GM12801 (cell line): ENCODE measurements around the gene HEMK1.

Source experiments
- CTCF ChIP-seq: IDR thresholded peaks from one replicate; pipeline ENCODE4 v1.5.1; 2011; ENCODE audit warnings: control low read depth; ENCODE audit not compliant: insufficient read length; ENCODE audit errors: extremely low read depth

HEMK1 gene

GRCh38 chr3:50530001-50530970 lies 39.0 kb upstream of the HEMK1 start:
- no peak for TF ChIP-seq CTCF

GRCh38 chr3:50531201-50531600 lies 38.1 kb upstream of the HEMK1 start:
- TF ChIP-seq CTCF, result no peak

- TF ChIP-seq CTCF, result no peak
Observed at GRCh38 chr3:50532062-50532705, 37.1 kb upstream of the HEMK1 start.

GRCh38 chr3:50533316-50533715 lies 36.0 kb upstream of the HEMK1 start:
- no peak for TF ChIP-seq CTCF

GRCh38 chr3:50533807-50534461 lies 35.4 kb upstream of the HEMK1 start:
- no peak for TF ChIP-seq CTCF

- TF ChIP-seq CTCF, result no peak
Observed at GRCh38 chr3:50534681-50535330, 34.5 kb upstream of the HEMK1 start.
